ENCODE measurements around the gene CETP.
"Not testable (repeated sequence)": the region's sequence is repeated elsewhere in the genome, so short reads cannot be mapped to it uniquely, and the experiment has no call there.

The CETP gene

GRCh38 chr16:56980792-56981724, 19.3 kb downstream of the CETP start:
- no peak for DNase-seq (ENCODE audit: low read depth in 2 of 2)

DNA sequence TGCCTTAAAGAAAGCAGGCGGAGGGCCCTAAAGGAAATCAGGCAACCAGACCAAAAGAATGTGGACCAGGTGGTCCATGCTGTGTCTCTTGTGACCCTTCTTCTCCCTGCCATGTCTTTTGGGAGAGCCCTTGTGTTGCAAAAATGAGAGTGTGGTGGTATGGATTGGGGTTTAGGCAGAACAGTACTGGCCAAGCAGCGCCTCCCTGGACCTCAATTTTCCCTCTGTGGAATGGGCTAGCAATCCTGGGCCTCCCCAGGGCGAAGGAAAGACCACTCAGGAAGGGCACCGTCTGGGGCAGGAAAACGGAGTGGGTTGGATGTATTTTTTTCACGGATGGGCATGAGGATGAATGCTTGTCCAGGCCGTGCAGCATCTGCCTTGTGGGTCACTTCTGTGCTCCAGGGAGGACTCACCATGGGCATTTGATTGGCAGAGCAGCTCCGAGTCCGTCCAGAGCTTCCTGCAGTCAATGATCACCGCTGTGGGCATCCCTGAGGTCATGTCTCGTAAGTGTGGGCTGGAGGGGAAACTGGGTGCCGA, 20.1 kb downstream of the CETP start:
- DNase-seq (ENCODE audit: low read depth in 2 of 2), result no peak

DNA sequence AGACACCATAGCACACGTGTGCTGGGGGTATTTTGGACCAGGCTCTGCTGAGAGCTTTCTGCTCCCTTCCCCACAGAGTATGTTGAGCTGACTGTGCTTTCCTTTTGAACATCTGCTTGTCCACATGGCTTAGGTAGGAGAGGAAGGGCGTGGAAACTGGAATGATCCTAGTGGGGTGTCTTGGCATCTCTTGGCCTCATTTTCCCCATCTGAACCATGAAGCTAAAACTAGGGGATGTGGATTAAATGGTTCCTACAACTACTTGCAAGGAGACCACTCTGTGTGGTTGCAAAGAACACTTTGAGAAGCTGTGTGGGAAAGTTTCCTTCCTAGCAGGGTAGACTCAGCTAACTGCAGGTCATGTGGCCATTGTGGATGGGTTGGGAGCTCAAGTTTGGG, 20.9 kb downstream of the CETP start:
- DNase-seq (ENCODE audit: low read depth in 2 of 2), result no peak

GRCh38 chr16:56983211-56983751, 21.5 kb downstream of the CETP start:
- DNase-seq (ENCODE audit: low read depth in 2 of 2), result no peak

DNA sequence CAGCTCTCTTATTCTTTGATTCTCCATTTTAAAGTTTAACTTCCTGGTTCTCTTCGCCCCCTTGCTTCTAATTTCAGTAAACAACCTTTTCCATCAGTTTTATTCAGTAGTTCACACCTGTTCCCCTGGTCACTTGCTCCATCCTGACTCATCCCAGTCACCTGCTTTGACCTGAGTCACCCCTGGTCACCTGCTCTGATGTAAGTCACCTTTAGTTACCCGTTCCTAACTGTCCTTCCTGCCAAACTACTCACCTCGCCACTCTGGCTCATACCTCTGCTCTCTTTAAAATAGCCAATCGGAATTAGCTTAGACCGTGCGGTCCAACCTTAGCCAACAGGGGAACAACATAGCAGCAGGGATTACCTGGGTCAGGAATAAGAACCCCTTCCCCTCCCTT, 22.9 kb downstream of the CETP start:
- no peak for DNase-seq (ENCODE audit: low read depth in 2 of 2)

GRCh38 chr16:56985288-56985961, 23.7 kb downstream of the CETP start:
- DNase-seq (ENCODE audit: low read depth in 2 of 2), result peak in 1 of 2 donors; percentile 23

- DNase-seq (ENCODE audit: low read depth in 2 of 2), result no peak
These were observed 24.2 kb downstream of the CETP start for GRCh38 chr16:56985962-56986360.

GRCh38 chr16:56986361-56986760, 24.6 kb downstream of the CETP start:
- DNase-seq (ENCODE audit: low read depth in 2 of 2), result no peak

GRCh38 chr16:56986908-56987307, 25.2 kb downstream of the CETP start:
- DNase-seq (ENCODE audit: low read depth in 2 of 2), result not testable (repeated sequence)

DNA sequence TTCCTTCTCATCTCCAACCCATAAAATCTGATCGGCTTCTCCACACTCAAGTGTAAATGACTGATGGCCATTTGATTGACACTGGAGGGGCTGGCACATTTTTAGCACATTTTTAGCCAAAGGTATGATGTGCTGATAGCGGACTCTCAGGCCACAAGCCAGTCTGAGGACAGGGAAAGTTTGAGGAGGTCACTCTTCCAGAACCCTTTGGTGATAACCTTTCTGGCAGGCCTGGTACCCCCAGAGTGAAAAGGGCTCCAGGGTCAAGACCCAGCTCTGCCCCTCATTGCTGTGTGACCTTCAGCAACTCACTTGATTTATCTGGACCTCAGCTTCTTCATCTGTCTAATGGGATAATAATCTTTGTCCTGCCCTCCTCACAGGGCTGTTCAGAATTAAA, 25.9 kb downstream of the CETP start:
- DNase-seq (ENCODE audit: low read depth in 2 of 2), result no peak

DNA sequence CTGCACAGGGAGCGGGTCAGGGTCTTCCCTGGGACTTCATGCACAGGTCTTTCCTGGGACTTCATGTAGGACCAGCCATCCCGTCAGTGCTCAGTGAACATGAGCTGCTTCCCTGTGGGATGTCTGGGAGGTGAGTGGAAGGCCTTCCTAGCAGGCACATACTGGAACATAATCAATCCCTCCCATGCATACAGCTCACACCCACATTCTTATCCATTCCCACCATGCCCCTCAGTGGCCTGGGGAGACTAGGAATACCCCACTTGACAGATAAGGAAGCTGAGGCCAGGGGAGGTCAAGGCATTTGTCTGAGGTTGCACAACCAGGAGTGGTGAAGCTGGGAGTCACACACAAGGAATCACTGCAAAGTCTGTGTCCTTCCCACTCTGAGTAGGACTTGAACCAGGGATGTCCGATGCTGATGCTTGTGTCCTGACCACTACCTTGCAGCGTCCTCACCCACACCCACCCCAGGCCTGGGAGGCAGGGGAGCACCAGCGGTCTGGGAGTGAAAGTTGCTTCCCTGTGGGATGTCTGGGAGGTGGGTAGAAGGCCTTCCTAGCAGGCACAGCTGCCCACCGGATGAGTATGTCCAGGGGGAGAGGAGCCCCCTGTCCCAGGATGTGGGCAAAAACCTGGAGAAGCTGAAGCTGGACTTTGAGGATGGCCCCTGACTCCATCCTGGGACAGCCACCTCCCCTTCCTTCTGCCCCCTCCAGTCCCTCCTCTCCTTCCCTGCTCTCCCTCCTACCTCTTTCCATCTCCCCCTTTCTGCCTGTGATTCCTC, 26.6 kb downstream of the CETP start:
- no peak for DNase-seq (ENCODE audit: low read depth in 2 of 2)

DNA sequence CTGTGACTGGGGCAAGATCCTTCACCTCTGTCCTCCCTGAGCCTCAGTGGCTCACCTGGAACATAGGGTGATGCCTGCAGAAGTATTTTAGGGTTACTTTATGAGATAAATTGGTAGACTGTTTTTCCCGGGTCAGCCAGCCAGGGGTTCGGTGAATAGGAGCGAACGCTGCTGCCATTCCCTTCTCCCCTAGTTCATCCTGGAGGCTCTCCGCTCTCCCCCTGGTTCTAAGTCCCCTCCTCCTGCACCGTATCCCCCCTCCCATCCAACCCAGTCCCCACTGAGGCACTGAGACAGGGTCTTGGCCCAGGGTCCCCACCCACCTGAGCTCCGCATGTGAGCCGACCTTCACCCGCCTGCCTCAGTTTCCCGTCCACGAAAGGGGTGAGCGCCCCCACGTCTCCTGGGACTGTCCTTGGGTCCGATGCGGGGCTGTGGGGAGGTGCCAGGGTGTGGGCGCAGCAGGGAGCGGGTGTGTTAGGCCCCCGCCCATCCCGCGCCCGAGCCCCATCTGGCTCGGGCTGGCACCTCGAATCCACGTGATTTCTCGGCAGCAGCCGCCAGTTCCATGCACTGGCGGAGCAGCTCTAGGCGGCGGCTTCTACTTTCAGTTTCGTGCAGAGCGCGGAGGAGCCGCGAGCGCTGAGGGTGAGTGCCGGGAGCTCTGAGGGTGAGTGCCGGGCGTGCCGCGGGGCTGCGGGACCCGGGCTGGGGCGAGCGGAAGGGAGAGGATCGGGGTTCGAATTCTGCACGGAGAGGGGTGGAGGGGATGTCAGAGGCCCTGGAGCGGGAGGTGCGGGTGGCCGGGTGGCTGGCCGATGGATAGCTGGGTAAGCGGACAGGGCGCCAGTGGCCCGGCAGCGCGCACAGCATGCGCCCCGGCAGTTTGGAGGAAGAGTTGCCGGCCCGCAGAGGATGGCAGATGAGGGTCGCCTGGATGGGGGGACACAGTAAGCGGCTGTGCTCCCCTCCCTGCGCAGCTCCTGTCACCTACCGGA, 27.5 kb downstream of the CETP start, which contains the start of gene NLRC5:
NLRC5 (plus strand) TSS at position 610 of the 998 bp plus-strand sequence. CDS start 31,156 bp downstream, outside the sequence.
- peak; percentile 92 to 97 for DNase-seq (ENCODE audit: low read depth in 2 of 2)

GRCh38 chr16:56989988-56990387, 28.2 kb downstream of the CETP start:
- no peak for DNase-seq (ENCODE audit: low read depth in 2 of 2)

- DNase-seq (ENCODE audit: low read depth in 2 of 2), result peak in 1 of 2 donors; percentile 17
These were observed 28.9 kb downstream of the CETP start for GRCh38 chr16:56990407-56991286.

DNA sequence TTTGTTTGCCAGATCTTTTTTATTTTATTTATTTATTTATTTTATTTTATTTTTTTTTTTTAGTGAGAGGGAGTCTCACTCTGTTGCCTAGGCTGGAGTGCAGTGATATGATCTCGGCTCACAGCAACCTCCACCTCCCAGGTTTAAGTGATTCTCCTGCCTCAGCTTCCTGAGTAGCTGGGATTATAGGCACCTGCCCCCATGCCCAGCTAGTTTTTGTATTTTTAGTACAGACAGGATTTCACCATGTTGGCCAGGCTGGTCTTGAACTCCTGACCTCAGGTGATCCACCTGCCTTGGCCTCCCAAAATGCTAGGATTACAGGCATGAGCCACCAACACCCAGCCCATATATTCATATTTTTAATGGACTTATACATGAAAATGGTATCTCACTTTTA, 30.7 kb downstream of the CETP start:
- DNase-seq (ENCODE audit: low read depth in 2 of 2), result not testable (repeated sequence)

GRCh38 chr16:56993204-56993603, 31.5 kb downstream of the CETP start:
- DNase-seq (ENCODE audit: low read depth in 2 of 2), result no peak

DNA sequence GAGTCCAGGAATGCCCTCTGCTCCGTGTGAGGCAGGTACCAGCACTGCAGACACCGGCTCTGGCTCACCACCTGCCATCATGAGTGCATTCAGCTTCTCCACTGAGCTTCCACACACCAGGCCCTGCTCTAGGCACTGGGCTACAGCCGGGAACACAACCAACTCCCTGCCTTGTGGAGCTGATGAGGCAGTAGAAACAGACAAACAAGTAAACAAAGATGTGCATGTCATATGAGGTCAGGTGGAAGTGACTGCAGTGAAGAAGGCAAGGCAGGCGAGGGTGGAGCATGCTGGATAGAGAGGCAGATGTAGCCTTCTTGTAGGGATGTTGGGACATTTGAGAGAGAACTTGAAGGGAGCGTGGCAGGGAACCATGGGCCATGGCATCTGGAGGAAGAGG, 32.6 kb downstream of the CETP start:
- no peak for DNase-seq (ENCODE audit: low read depth in 2 of 2)

GRCh38 chr16:56995136-56995805, 33.5 kb downstream of the CETP start:
- no peak for DNase-seq (ENCODE audit: low read depth in 2 of 2)

GRCh38 chr16:56997264-56997663, 35.5 kb downstream of the CETP start:
- DNase-seq (ENCODE audit: low read depth in 2 of 2), result no peak
